A673 (cell line): ENCODE results near the gene TRDMT1. TPM values are rescaled to one million over a fixed set of nuclear protein-coding genes. Genes with fewer than 3 reads are reported as not detected.

Experiments used
- BruUV-seq: library from RNA; stranded (reverse); fragments of 400-500 nt; replicated peaks from 2 replicates; lab custom pipeline; 2021; lab: Mats Ljungman, UMichigan
- CTCF ChIA-PET: fragments of 300-600 bp; sonication (Branson Sonifier 250); formaldehyde crosslinking; loops from one replicate; lab custom pipeline; 2022; ENCODE audit warnings: antibody characterized with exemption; lab: Charles Lee
- POLR2A ChIA-PET: fragments of 300-600 bp; sonication (Branson Sonifier 250); formaldehyde crosslinking; loops from one replicate; lab custom pipeline; 2022; ENCODE audit warnings: antibody characterized with exemption; ENCODE audit not compliant: low non-redundant PET; lab: Charles Lee
- DNase-seq: peaks from one replicate; pipeline ENCODE4 v3.0.0-alpha.2; 2015; ENCODE audit warnings: low spot score
- H3K27ac ChIP-seq: fragments of 200-600 bp; sonication (generic); 2 replicates; pipeline ENCODE4 v1.5.1; 2016; ENCODE audit warnings: mixed run types, low read depth, mild to moderate bottlenecking, mixed read lengths, antibody characterized with exemption, low read length; ENCODE audit not compliant: poor library complexity, severe bottlenecking
- H3K27me3 ChIP-seq: fragments of 200-600 bp; sonication (generic); replicated peaks from 2 replicates; pipeline ENCODE4 v1.6.1; 2017; ENCODE audit warnings: mixed run types, low read depth, mild to moderate bottlenecking, mixed read lengths, antibody characterized with exemption, low read length; ENCODE audit not compliant: insufficient read depth, poor library complexity
- H3K36me3 ChIP-seq: fragments of 200-600 bp; sonication (generic); 2 replicates; pipeline ENCODE4 v1.6.1; 2016; ENCODE audit warnings: mixed run types, mild to moderate bottlenecking, mixed read lengths, antibody characterized with exemption, low read length; ENCODE audit not compliant: insufficient read depth, poor library complexity, severe bottlenecking
- H3K4me1 ChIP-seq: fragments of 200-600 bp; sonication (generic); 2 replicates; pipeline ENCODE4 v1.6.1; 2017; ENCODE audit warnings: mixed run types, mild to moderate bottlenecking, mixed read lengths, antibody characterized with exemption, low read length; ENCODE audit not compliant: insufficient read depth, poor library complexity, severe bottlenecking
- H3K4me3 ChIP-seq: fragments of 200-600 bp; sonication (generic); 2 replicates; pipeline ENCODE4 v1.5.1; 2016; ENCODE audit warnings: low read depth, mixed run types, mild to moderate bottlenecking, mixed read lengths, low read length; ENCODE audit not compliant: poor library complexity, severe bottlenecking
- H3K9me3 ChIP-seq: fragments of 200-600 bp; sonication (generic); 2 replicates; pipeline ENCODE4 v1.6.1; 2016; ENCODE audit warnings: mixed run types, low read depth, mild to moderate bottlenecking, mixed read lengths, antibody characterized with exemption, low read length; ENCODE audit not compliant: poor library complexity, severe bottlenecking
- EZH2 ChIP-seq: fragments of 200-600 bp; sonication (generic); IDR thresholded peaks from 2 replicates; pipeline ENCODE4 v1.6.1; 2017; ENCODE audit warnings: borderline replicate concordance, low read depth, mild to moderate bottlenecking, mixed read lengths, antibody characterized with exemption, low read length; ENCODE audit not compliant: poor library complexity, severe bottlenecking
- intact Hi-C: fragments of 100-400 bp; cut with micrococcal nuclease; formaldehyde crosslinking; loops from one replicate; pipeline ENCODE4 v1.10.0; 2022; ENCODE audit not compliant: unreplicated experiment
- total RNA-seq: library from RNA; stranded (reverse); gene quantifications from 2 replicates; pipeline ENCODE4 v1.2.3, GENCODE V29; 2021
- TF ChIP-seq, protein P1 (sequence below): fragments of 300-800, 200-600 bp; sonication (generic); conservative IDR thresholded peaks from 2 replicates; pipeline ENCODE4 v1.5.1; 2017; ENCODE audit warnings: low read depth, mild to moderate bottlenecking, antibody characterized with exemption, low read length, moderate library complexity, mixed read lengths

Gene TRDMT1
- total RNA-seq, 1 experiment from 2014 or later = 14.0 TPM

DNA sequence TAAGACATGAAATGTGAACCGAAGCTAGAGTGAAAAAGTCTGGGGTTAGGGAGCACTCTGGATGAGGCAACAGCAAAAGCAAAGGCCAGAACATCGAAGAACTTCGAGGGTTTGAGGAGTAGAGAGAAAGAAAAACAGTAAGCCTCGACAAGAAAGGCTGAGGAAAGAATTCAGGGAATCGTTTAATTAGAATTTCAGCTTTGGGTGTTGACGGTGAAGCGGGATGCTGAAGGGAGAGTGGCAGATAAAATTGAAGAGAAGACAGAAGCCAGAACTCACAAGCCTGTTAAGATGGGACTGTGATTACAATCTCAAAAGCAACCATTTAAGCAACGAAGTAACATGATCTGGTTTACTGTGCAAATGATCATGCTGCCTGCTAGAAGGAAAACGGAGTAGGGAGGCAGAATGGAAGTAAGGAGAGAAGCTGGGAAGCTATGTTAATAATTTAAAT, 2.1 kb downstream of the TRDMT1 start:
- TF ChIP-seq EZH2 = no peak
- TF ChIP-seq, protein P1, sequence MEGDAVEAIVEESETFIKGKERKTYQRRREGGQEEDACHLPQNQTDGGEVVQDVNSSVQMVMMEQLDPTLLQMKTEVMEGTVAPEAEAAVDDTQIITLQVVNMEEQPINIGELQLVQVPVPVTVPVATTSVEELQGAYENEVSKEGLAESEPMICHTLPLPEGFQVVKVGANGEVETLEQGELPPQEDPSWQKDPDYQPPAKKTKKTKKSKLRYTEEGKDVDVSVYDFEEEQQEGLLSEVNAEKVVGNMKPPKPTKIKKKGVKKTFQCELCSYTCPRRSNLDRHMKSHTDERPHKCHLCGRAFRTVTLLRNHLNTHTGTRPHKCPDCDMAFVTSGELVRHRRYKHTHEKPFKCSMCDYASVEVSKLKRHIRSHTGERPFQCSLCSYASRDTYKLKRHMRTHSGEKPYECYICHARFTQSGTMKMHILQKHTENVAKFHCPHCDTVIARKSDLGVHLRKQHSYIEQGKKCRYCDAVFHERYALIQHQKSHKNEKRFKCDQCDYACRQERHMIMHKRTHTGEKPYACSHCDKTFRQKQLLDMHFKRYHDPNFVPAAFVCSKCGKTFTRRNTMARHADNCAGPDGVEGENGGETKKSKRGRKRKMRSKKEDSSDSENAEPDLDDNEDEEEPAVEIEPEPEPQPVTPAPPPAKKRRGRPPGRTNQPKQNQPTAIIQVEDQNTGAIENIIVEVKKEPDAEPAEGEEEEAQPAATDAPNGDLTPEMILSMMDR = no peak
- Histone ChIP-seq H3K9me3 (no peaks in the 10 kb centered on the region), H3K4me1 (peaks cover 26% of the 10 kb centered on the region), H3K27me3 (no peaks in the 10 kb centered on the region), H3K4me3 (peak overlapping the region; percentile 58), H3K27ac (peak overlapping the region; percentile 96), H3K36me3 (no peaks in the 10 kb centered on the region)
- intact Hi-C loops = no loop called here
- BruUV-seq = no TSS peak
- peak; percentile 73 for DNase-seq
- ChIA-PET CTCF (interaction anchor here (1.5 kb wide), 1 partner anchor 31 kb away, joined by 4 read pairs; no protein-coding TSS in a partner anchor), POLR2A (no interaction called here)

DNA sequence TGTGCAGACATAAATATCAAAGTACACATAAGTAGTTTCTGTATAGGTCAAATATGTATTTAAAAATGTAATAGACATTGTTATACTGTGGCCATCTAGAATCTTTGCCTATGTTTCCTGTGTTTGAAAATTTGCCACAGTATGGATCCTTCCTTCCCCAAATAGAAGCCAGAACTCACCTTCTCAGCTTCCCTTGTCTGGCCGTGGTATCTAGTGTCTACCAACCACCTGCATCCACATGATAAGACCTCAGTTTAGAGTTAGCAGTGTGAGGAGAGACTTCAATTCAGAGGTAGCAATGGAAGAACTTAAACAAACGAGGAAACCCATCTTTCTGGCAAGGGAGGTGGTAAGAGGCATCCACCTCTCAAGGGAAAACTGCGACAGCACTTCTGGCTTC, 4.9 kb downstream of the TRDMT1 start:
- H3K4me3 ChIP-seq = no peak overlapping the region
- no peaks in the 10 kb centered on the region for H3K27me3 ChIP-seq
- no peaks in the 10 kb centered on the region for H3K9me3 ChIP-seq
- intact Hi-C loops = no loop called here
- TF ChIP-seq EZH2 = no peak
- TF ChIP-seq, protein P1 = no peak
- peak overlapping the region; percentile 55 for H3K27ac ChIP-seq
- H3K4me1 ChIP-seq = peaks cover 18% of the 10 kb centered on the region
- H3K36me3 ChIP-seq = no peaks in the 10 kb centered on the region
- POLR2A ChIA-PET = no interaction called here
- CTCF ChIA-PET = no interaction called here
- BruUV-seq = no TSS peak
- no peak for DNase-seq

- Histone ChIP-seq H3K4me3 (no peak overlapping the region), H3K9me3 (no peaks in the 10 kb centered on the region), H3K36me3 (no peaks in the 10 kb centered on the region), H3K27ac (peak overlapping the region; percentile 55), H3K27me3 (no peaks in the 10 kb centered on the region), H3K4me1 (peaks cover 18% of the 10 kb centered on the region)
- TF ChIP-seq, protein P1 = no peak
- TF ChIP-seq EZH2 = no peak
- intact Hi-C loops = no loop called here
- no TSS peak for BruUV-seq
- ChIA-PET POLR2A (no interaction called here), CTCF (no interaction called here)
- DNase-seq = no peak
These were observed 5.4 kb downstream of the TRDMT1 start for GRCh38 chr10:17196045-17196444.
